Measurements from ENCODE around the gene PFKFB2.

PFKFB2 gene

DNA sequence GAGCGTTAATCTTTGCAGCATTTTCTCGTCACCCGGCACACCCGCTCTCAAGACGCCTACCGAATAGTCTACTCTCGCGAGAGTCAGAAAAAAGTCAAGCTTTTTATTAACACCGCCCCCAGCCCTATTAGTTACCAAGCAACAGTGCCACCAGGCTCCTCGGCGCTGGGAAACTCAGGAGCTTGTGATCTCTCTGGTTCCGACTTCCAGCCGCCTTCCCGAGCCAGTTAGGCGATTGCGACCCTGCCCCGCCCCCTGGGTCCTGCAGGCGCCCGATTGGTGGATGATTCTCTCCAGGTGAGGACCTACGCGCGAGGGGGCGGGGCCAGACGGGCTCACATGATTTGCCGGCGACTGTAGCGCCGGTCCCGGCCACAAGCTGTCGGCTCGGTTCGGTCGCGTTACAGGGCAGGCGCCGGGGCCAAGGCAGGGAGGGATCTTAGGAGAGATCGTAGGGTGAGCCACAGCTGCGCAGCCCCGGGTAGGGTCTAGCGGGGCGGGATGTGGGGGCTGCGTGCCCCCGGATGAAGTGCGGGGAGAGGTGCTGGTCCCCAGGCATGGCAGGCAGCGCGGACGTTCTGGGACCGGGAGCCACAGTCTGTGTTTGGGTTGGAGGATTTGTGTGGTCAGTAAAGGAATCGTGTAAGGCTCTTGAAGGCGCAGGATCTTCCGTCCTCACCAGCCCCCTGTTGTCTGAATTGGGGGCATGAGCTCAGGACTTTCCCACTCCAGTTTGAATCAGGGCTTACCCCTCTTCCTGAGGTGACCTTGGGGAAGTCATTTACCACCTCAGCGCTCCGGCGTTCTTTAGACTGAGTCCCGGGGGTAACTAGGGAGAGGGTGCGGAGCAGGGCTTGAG, at the start of gene PFKFB2:
TSS of gene PFKFB2 (plus strand) at position 365 of the 859 bp plus-strand sequence. CDS start 1,443 bp downstream, outside the sequence.
- peak; percentile 94 for DNase-seq

DNA sequence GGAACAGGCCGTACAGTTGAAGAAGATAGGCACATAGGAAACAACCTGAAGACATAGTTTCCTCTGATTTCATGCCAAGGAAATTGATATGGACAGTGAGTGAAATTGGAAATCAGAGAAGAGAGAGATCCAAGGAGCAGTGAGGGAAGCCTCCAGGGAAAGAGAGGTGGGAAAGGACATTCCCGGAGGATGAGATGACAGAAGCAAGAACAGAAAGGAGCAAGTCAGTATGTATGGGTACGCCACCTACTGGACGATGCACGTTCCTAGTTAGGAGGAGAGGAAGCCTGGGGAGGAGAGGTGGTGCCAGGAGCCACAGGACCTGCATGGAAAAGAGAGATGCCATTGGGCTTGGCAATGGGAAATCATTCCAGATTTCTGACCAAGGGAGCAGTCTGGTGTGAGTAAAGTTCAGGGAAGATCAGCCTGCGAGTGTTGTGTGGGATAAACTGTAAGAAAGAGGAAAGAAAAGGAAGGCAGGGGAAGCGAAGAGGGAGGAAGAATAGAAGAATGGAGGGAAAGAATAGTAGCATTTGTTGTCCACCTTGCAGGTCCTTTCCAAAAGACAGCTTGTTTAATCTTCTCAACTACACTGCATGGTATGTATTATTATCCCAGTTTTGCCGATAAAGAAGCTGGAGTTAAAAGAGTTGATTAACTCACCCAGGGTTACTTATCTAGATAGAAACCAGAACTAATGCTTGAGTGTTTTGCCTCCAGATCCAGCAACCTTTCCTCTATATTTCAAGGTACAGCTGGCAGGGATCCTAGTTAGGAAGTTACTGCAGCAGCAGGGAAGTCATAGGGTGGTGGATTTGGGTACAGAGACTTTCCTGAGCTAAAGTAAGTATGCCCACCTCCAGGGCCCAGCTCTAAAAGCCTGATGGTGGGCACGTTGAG, 47.9 kb upstream of the PFKFB2 start:
- peak; percentile 22 for DNase-seq

DNA sequence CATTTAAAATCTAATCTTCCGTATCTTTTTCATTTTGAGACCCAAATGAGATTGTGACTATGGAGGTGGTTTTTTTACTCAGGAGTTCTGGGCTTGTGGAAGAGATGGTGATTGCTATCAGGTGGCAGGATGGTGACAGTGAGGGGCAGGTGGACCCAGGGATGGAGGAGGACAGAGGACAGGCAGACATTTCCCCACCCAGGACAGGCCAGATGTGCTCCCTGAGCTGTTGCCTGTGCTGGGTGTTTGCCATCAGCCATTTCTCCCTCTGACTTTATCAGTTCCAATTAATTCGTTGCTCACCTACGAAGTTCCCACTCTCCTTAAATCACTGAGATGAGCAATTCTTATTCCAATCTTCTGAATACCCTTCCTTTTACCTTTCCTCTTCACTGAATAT, 47.0 kb upstream of the PFKFB2 start:
- no peak for DNase-seq

DNA sequence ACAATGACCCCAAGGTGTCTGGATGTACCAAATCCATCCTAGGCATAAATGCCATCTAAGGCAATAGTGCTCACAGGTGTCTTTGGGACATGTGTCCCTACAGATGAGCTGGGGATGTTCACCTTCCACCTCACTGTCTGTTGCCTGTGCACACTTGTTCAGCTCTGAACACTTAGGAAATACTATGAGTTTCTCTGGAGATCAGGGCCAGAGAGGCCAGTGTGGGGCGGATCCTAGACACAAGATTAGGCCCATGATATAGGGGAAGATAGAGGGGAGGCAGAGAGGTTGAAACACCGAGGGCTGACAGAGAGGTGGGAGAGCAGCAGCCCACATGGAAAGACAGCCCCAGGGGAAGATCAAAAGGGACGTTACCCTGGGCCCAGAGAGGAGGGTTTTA, 46.2 kb upstream of the PFKFB2 start:
- DNase-seq: no peak

DNA sequence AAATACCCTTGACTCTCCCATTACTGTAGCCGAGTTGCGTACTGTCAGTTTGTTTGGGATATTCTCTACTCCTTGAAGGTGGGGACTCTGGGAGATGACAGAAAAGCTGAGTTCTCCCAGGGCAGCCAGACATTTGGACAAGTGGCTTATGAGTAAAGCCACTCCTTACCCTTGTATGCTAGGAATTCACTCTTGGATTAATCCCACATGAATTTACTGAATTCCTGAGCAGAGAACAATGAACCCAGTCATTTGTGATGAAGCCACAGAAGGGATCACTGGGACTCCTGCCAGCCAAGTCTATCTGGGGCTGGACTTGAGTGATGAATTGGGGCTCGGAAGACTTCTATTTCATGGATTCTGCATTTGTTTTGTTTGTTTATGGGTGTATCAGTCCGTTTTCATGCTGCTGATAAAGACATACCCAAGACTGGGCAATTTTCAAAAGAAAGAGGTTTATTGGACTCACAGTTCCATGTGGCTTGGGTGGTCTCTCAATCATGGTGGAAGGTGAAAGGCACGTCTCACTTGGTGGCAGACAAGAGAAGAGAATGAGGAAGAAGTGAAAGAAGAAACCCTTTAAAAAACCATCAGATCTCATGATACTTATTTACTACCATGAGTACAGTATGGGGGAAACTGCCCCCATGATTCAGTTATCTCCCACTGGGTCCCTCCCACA, 45.6 kb upstream of the PFKFB2 start:
- no peak for DNase-seq

DNA sequence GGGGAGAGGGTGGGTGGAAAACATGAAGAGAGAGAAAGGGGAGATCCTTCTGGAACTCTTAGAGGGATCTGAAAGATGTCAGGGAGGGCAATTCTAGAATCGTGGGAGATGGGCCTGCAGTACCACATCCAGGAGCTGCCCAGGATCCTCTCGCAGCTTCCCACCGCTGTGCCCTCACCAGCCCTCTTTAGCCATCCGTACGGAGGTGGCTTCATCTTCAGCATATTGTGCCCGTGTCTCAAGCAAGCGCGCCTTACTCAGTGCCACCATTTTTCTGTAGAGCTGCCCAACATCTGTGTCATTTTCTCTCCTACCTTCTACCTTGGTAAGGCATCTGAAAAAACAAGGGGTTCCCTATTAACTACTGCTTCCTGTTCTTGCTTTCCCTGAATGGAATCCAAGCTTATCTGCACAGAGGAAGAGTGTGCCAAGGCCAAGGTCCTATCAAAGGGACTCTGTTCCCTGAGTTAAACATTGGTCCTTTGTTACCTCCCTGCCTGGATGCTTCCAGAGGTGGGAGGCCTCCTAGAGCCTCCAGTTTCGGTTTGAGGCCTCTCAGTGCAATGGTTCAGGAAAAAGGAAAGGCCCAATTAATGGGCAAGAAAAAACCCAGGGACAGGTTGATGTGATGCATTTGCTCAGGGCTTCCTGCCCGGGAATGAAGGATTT, 43.8 kb upstream of the PFKFB2 start:
- DNase-seq: no peak

DNA sequence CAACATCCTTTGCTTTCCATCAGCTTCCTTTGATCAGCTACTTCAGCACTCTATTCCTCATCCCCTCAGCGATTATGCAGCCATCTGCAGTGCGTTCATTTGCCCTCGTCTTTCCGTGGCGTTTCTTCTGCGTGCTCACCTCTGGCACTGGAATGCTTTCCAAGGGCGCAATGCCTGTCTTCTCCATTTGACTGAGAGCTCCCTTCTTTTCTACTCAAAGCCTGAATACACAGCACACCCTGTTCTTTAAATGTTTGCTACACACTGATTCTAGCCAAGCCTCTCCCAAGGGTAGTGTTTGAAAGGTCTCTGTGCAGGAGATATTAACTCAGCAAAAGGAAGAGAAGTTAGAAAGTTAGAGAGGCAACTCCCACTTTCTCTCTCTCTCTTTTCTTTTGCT, 43.1 kb upstream of the PFKFB2 start:
- no peak for DNase-seq

DNA sequence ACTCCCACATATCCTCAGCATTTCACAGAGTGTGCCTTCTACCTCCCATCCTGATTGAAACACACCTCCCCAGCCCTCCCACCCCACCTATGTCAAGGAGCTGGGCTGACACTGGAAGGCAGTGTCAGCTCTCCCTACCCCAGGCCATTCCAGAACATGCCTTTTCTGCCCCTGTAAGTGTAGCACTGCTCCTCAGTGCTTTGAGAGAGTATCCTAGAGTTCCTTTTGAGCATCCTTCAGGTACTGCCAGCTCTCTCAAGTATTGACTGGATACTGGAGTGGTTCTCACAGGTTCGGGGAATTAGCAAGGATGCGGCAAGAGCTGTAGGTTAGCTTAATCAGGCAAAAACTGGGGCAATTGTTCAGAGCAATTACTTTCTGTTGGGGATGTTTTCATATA, 42.3 kb upstream of the PFKFB2 start:
- DNase-seq: no peak

DNA sequence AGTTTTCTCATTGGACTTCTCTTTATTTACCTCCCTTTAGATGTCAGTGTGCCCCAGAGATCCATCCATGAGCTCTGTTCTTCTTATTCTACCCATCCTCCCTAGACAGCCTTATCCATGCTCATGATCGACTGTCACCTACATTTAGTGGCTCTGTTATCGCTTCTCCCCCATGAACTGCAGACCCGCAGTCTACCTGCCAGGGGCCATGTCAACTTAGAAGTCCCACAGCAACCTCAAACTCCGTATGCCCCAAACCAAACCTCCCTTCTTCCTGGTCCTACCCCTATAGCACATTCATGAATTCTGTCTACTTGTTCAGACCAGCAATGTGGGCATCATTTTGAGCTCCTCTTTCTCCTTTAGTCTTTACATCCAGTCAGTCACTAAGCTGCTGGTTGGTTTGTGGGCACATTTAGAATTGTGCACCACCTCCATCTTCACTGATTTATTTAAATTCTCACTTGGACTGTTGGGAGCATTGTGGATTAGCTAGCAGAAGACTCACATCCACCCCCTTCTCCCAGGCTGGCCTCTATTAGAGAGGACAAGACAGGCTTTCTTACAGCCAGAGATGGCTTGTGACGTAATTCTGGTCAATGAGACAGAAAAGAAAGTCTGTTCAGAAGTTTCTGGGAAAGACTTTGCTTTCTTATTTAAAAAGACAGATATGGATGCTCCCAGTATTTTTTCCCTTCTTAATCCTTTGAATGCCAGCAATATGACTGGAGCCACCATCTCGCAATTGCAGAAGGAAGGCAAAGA, 39.6 kb upstream of the PFKFB2 start:
- no peak for DNase-seq

DNA sequence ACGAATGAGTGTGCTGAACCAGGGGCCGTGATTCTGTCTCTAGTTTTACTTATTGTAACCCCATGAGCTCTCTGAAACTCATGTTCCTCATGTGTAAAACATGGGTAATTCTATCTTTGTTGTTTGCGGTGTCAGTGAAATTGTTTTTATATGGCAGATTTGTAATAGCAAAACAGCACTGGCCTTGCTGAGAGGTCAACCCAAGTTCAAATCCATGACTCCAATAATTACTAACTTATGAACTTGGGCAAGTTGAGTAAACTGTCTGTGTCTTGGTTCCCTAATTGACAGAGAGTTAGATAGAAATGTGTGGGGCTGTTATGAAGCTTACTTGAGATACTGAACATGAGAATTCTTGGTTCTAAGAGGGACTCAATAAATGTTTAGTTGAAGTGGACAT, 38.3 kb upstream of the PFKFB2 start:
- no peak for DNase-seq

DNA sequence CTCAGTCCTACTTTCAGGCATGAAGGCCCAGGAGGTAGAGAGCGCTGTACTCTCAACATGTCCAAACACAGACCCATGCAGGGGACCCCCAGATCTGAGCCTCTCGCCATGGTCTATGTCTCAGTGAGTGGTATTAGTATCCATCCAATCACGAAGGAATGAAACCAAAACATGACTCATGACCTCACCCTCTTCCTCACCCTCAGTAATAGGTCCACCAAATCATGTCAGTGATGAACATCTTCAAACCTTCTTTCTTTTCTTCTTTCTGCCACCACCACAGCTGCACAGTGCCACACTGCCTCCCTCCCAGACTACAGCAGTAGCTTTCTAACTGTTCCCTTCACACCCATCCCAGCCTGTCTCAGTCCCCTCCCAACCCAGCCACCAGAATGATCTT, 37.3 kb upstream of the PFKFB2 start:
- no peak for DNase-seq

DNA sequence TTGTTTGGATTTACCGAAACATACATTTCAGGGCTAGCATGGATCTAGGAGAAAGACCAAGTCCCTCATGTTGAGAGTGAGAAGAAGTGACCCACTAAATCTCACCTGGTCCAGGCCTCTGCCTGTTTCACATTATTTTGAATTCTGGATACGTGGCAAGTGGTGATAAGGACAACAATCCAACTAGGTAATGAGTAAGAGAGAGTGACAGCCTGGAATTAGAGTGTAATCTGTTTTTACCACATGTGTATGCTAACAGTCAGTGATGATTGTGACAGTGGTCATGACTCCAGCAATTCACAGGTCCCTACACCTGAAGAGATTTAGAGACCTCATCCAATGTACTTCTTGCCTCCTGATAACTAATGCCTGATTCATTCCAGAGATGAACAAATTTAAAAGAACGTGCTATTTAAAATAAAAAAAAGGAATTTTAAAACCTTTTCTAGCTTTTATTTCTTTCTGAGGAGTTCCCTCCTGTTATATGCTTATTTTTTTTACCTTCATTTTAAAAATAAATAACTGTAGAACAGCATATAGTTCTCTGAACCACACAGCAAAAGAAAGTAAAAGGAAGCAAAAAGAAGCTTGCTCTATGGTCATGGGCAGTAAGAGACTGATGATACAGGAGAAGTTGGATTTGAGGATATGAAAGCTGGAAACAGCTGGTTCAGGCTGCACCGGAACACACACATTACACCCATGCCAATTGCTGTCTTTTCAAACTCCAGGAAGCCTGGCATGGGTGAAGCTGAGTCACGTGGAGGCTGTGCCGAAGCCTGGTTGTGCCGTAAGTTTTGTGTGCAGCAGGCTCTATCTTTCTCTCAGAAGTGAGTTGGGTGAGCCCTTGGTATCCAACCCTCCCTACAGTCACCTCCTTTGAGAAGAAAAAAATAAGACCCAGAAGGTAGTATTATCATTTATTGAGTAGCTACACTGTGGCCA, 35.2 kb upstream of the PFKFB2 start:
- no peak for DNase-seq

DNA sequence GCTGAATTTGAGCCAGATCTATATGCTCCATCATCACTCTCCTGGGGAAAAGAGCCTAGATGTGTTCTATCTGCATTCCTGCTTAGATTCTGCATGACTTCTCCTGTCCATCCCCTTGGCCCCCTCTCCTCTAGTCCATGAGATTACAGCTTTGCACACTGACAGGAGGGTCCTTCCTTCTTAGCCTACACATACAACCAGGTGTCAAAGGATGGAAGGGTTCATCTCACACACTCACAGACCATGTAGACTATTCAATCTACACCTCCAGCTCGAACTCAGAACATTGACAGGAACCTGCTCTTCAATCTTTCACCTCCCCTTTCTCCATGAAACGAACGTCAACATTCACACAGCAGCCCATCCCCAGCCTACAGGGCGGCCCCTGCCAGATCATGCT, 34.4 kb upstream of the PFKFB2 start:
- DNase-seq: no peak

DNA sequence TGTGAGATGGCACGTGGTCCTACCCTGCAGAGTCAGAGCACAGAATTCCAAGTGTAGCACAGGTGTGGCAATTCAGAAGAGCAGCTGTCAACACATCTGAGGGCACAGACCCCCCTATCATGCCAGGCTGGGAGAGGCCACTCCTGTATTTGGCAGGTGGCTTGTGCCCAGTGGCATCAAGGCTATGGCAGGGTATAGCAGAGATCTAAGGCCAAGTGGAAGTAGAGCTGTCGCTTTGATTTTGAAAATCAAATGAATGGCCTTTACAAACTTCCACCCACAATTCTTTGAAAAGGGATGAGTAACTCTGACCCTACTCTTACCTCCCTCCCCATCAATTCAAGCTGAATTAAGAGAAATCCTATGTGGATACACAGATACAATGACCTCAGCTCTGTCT, 33.9 kb upstream of the PFKFB2 start:
- no peak for DNase-seq

DNA sequence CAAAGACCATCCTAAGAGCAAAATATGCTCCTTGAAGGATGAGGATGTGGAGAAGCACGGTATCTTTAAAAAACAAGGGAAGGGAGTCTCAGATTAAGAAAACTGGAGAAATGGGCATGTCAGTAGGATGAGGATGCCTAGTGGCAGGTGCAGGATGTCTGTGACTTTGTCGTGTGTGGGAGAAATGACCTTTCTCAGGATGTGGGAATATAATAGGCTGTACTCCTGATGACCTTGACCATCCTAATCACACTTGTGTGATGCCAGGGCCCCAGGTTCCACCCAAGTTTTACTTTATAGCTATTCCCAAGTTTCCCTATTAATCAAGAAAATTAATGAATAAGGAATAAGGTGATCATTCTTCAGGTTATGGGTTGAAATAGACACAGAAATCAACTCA, 33.4 kb upstream of the PFKFB2 start:
- DNase-seq: no peak

DNA sequence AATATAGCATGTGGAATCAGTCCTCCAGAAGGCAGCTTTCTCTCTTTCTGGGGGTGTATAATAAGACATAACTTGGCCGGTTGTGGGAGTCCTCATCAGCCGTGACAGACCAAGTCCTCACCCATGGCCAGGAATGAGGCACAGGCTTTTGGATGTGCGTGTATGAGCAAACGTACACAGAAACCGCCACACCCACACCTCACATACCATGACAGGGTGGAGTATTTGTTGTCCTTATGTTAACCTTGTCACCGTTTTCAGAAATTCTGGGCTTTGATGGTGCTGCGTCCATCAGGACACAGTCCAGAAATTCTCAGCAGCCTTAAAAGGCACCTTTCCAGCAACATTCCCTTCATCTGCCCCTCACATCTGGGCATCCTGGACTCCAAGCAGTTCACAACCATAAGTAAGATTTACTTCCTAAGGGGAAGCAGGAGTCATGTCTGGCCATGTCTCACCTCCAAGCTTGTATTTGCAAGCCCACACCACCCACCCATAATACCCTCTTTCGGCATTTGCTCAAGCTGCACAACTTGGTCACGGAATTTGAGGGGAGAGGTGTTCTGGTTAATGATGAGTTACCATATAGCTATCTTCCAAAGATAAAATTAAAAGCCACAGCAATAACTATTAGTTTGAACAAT, 32.9 kb upstream of the PFKFB2 start:
- DNase-seq: no peak

DNA sequence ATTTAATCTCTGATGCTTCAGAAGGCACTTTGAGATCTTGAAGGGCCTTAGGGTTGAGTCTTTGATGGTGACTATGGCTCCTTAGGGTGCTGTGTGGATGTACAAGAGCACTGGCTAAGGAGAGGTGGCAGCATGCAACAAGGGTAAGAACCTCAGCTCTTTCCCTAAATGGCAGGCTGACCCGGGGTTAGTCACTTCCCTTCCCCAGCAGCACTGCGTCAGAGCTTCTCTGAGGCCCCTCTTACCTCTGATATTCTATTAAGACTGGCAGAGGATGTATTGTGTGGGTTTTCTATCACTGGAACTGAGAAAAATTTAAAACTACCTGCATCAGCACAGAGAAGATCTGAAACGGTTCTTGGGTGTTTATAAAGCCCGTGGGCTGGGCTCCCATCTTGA, 32.4 kb upstream of the PFKFB2 start:
- DNase-seq: no peak

DNA sequence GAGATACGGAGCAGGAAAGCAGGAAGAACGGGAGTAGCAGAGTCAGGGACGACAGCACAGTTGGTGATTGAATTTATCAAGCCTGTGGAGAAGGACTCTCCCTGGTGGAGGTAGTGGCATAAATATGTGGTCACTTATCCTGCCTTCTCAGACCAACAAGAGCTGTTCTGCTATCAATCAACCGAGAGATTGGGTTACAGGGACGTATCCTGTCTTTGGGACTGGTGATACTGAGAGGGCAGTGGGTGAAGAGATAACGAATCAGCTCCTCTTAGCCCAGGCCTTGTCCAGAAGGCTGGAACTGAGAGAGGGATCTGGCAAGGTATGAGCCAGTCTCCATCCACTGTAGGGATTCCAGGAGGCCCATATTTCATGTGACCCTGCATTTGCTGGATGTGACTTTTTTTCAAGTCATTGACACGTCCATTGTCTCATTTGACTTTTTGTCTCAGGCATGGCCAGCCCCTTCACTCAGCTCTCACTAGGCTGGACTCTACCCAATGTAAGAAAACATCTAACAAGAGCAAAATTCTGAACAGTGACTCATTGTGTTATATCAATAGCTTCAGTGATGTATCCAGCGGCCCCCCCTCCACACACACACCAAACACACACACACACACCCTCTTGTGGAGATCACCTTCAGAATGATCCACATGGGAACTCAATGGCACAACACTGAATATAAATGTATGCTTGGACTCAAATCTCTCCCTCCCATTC, 31.8 kb upstream of the PFKFB2 start:
- DNase-seq: no peak

DNA sequence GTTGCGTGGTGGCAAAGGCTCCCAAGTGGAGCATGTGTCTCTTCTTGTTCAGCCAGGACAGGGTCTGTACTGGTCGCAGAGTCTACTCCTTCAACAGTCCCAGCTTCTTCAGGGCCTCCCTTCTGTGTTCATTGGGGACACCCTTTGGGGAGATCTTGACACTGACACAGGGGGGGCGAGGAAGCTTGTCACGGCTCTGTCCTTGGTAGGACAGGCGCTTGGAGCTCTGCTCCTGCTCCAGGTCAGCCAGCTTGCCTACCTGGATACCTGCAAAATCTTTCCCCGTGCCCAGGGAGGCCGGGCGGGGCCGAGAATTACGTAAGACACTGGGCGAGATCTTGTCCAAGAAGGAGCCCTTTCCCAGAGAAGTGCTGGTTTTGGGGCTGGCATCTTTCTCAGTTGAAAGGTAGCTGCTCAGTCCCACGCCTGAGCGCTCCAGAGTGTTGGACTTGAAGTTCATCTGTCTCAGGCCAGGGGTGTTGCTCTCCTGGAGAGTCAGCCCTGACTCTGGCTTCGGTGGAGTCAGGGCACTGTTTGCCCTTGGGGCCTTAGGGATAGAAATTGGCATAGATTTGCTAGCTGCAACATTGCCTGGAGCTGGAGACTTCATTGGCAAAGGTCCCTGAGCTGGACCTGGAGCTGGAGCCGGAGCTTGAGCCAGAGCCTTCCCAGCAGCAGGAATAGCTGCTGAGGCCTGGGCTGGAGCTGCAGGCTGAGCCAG, 31.0 kb upstream of the PFKFB2 start:
- DNase-seq: no peak
